HEK293 (cell line): Measurements from ENCODE around the gene ALG12.

Experiments used
- CTCF ChIA-PET: fragments of 350-600 bp; formaldehyde crosslinking; extraction: SDS; loops from one replicate; lab custom pipeline; 2021; ENCODE audit warnings: antibody characterized with exemption; lab: Yijun Ruan, JAX
- POLR2A ChIA-PET: fragments of 300-600 bp; formaldehyde crosslinking; extraction: SDS; loops from one replicate; lab custom pipeline; 2020; ENCODE audit warnings: antibody characterized with exemption, inconsistent platforms; lab: Yijun Ruan, JAX
- H3K27ac ChIP-seq: fragments of 200-500 bp; sonication (Bioruptor generic); 2 replicates; pipeline ENCODE4 v1.5.1; 2014; ENCODE audit warnings: low read depth, low read length, control low read depth, inconsistent platforms; ENCODE audit errors: extremely low read depth
- H3K36me3 ChIP-seq, 2 experiments: fragments of 200-500 bp in 1 of 2; sonication (Bioruptor generic) in 1 of 2; 1 replicate in 1 of 2; 2 replicates in 1 of 2; pipeline ENCODE4 v1.5.1; 2014 to 2017; ENCODE audit warnings: inconsistent platforms in 2 of 2, low read length in 2 of 2; ENCODE audit not compliant: control insufficient read depth in 2 of 2, insufficient read depth in 1 of 2
- H3K4me1 ChIP-seq: fragments of 200-500 bp; sonication (Bioruptor generic); 2 replicates; pipeline ENCODE4 v1.5.1; 2014; ENCODE audit warnings: mild to moderate bottlenecking, low read length, inconsistent platforms; ENCODE audit not compliant: control insufficient read depth, insufficient read depth
- H3K4me3 ChIP-seq: 2 replicates; pipeline ENCODE4 v1.5.1; 2011; ENCODE audit warnings: low read depth, mild to moderate bottlenecking, control low read depth, low read length, moderate library complexity
- H3K9me3 ChIP-seq: fragments of 200-500 bp; sonication (Bioruptor generic); 2 replicates; pipeline ENCODE4 v1.5.1; 2014; ENCODE audit warnings: low read depth, low read length, inconsistent platforms; ENCODE audit not compliant: control insufficient read depth, insufficient read depth
- EGR2 ChIP-seq: fragments of 450-650 bp; formaldehyde crosslinking; IDR thresholded peaks from 2 replicates; pipeline ENCODE4 v1.5.1; 2016; ENCODE audit warnings: low read depth, missing biosample characterization, missing genetic modification characterization
- GFI1B ChIP-seq: fragments of 450-650 bp; formaldehyde crosslinking; IDR thresholded peaks from 2 replicates; pipeline ENCODE4 v1.5.1; 2016; ENCODE audit warnings: missing biosample characterization, missing genetic modification characterization
- SCRT1 ChIP-seq: fragments of 450-650 bp; formaldehyde crosslinking; IDR thresholded peaks from 2 replicates; pipeline ENCODE4 v1.5.1; 2016; ENCODE audit warnings: missing biosample characterization, missing genetic modification characterization, borderline replicate concordance
- YY2 ChIP-seq: fragments of 450-650 bp; formaldehyde crosslinking; IDR thresholded peaks from 2 replicates; pipeline ENCODE4 v1.5.1; 2016; ENCODE audit warnings: missing biosample characterization, missing genetic modification characterization
- ZBTB1 ChIP-seq: fragments of 450-650 bp; formaldehyde crosslinking; IDR thresholded peaks from 2 replicates; pipeline ENCODE4 v1.5.1; 2016; ENCODE audit warnings: missing biosample characterization, missing genetic modification characterization
- ZBTB48 ChIP-seq: fragments of 450-650 bp; formaldehyde crosslinking; IDR thresholded peaks from 2 replicates; pipeline ENCODE4 v1.5.1; 2016; ENCODE audit warnings: missing biosample characterization, missing genetic modification characterization
- ZFHX2 ChIP-seq: fragments of 450-650 bp; formaldehyde crosslinking; conservative IDR thresholded peaks from 2 replicates; pipeline ENCODE4 v1.5.1; 2016; ENCODE audit warnings: missing biosample characterization, missing genetic modification characterization
- ZFP41 ChIP-seq: fragments of 450-650 bp; formaldehyde crosslinking; IDR thresholded peaks from 2 replicates; pipeline ENCODE4 v1.5.1; 2016; ENCODE audit warnings: missing biosample characterization, missing genetic modification characterization, borderline replicate concordance
- ZIC2 ChIP-seq: fragments of 450-650 bp; formaldehyde crosslinking; IDR thresholded peaks from 2 replicates; pipeline ENCODE4 v1.5.1; 2016; ENCODE audit warnings: missing biosample characterization, missing genetic modification characterization
- ZNF138 ChIP-seq: fragments of 450-650 bp; formaldehyde crosslinking; IDR thresholded peaks from 2 replicates; pipeline ENCODE4 v1.5.1; 2016; ENCODE audit warnings: missing biosample characterization, missing genetic modification characterization, borderline replicate concordance
- ZNF155 ChIP-seq: fragments of 450-650 bp; formaldehyde crosslinking; IDR thresholded peaks from 2 replicates; pipeline ENCODE4 v1.5.1; 2016; ENCODE audit warnings: missing biosample characterization, missing genetic modification characterization
- ZNF184 ChIP-seq: fragments of 450-650 bp; IDR thresholded peaks from 2 replicates; pipeline ENCODE4 v1.5.1; 2018; ENCODE audit warnings: missing biosample characterization, mild to moderate bottlenecking, missing genetic modification characterization
- ZNF19 ChIP-seq: fragments of 450-650 bp; formaldehyde crosslinking; IDR thresholded peaks from 2 replicates; pipeline ENCODE4; 2016; ENCODE audit warnings: missing biosample characterization, missing genetic modification characterization, low read depth
- ZNF211 ChIP-seq: fragments of 450-650 bp; formaldehyde crosslinking; IDR thresholded peaks from 2 replicates; pipeline ENCODE4 v1.5.1; 2016; ENCODE audit warnings: low read depth, missing biosample characterization, missing genetic modification characterization
- ZNF239 ChIP-seq: fragments of 450-650 bp; formaldehyde crosslinking; IDR thresholded peaks from 2 replicates; pipeline ENCODE4 v1.5.1; 2016; ENCODE audit warnings: missing biosample characterization, missing genetic modification characterization
- ZNF302 ChIP-seq: fragments of 450-650 bp; formaldehyde crosslinking; IDR thresholded peaks from 2 replicates; pipeline ENCODE4 v1.5.1; 2016; ENCODE audit warnings: missing biosample characterization, missing genetic modification characterization, low read depth
- ZNF324 ChIP-seq: fragments of 450-650 bp; formaldehyde crosslinking; IDR thresholded peaks from 2 replicates; pipeline ENCODE4 v1.5.1; 2016; ENCODE audit warnings: missing biosample characterization, missing genetic modification characterization
- ZNF350 ChIP-seq: fragments of 450-650 bp; formaldehyde crosslinking; IDR thresholded peaks from 2 replicates; pipeline ENCODE4 v1.5.0; 2017; ENCODE audit warnings: missing biosample characterization, mild to moderate bottlenecking, missing genetic modification characterization
- ZNF354C ChIP-seq: fragments of 450-650 bp; formaldehyde crosslinking; IDR thresholded peaks from 2 replicates; pipeline ENCODE4 v1.5.1; 2016; ENCODE audit warnings: missing biosample characterization, missing genetic modification characterization, low read depth, borderline replicate concordance
- ZNF423 ChIP-seq: fragments of 450-650 bp; formaldehyde crosslinking; IDR thresholded peaks from 2 replicates; pipeline ENCODE4 v1.5.1; 2016; ENCODE audit warnings: missing biosample characterization, missing genetic modification characterization
- ZNF433 ChIP-seq: fragments of 450-650 bp; formaldehyde crosslinking; IDR thresholded peaks from 2 replicates; pipeline ENCODE4 v1.5.1; 2016; ENCODE audit warnings: missing biosample characterization, missing genetic modification characterization, low read depth
- ZNF549 ChIP-seq: fragments of 450-650 bp; IDR thresholded peaks from 2 replicates; pipeline ENCODE4 v1.5.1; 2018; ENCODE audit warnings: missing biosample characterization, missing genetic modification characterization, mild to moderate bottlenecking, inconsistent platforms, moderate library complexity
- ZNF560 ChIP-seq: fragments of 450-650 bp; formaldehyde crosslinking; IDR thresholded peaks from 2 replicates; pipeline ENCODE4 v1.5.1; 2017; ENCODE audit warnings: missing biosample characterization, missing genetic modification characterization, borderline replicate concordance
- ZNF621 ChIP-seq: fragments of 450-650 bp; formaldehyde crosslinking; IDR thresholded peaks from 2 replicates; pipeline ENCODE4 v1.5.1; 2017; ENCODE audit warnings: missing biosample characterization, missing genetic modification characterization
- ZNF629 ChIP-seq: fragments of 450-650 bp; formaldehyde crosslinking; IDR thresholded peaks from 2 replicates; pipeline ENCODE4 v1.5.1; 2017; ENCODE audit warnings: missing biosample characterization, missing genetic modification characterization
- TF ChIP-seq, protein P1 (sequence below): fragments of 450-650 bp; formaldehyde crosslinking; IDR thresholded peaks from 2 replicates; pipeline ENCODE4 v1.5.1; 2016; ENCODE audit warnings: missing biosample characterization, missing genetic modification characterization
- TF ChIP-seq, protein P2 (sequence below): fragments of 450-650 bp; formaldehyde crosslinking; optimal IDR thresholded peaks from 2 replicates; pipeline ENCODE3; 2016; ENCODE audit warnings: missing biosample characterization, mild to moderate bottlenecking, missing genetic modification characterization
- TF ChIP-seq, protein P3 (sequence below): fragments of 450-650 bp; formaldehyde crosslinking; IDR thresholded peaks from 2 replicates; pipeline ENCODE4 v1.5.1; 2017; ENCODE audit warnings: missing biosample characterization, mild to moderate bottlenecking, missing genetic modification characterization, moderate library complexity
- TF ChIP-seq, protein P4 (sequence below): fragments of 450-650 bp; formaldehyde crosslinking; IDR thresholded peaks from 2 replicates; pipeline ENCODE4 v1.5.1; 2016; ENCODE audit warnings: missing biosample characterization, missing genetic modification characterization
- TF ChIP-seq, protein P5 (sequence below): fragments of 450-650 bp; formaldehyde crosslinking; IDR thresholded peaks from 2 replicates; pipeline ENCODE4 v1.5.1; 2016; ENCODE audit warnings: missing biosample characterization, missing genetic modification characterization
- TF ChIP-seq, protein P6 (sequence below): fragments of 450-650 bp; formaldehyde crosslinking; IDR thresholded peaks from 2 replicates; pipeline ENCODE4 v1.5.1; 2016; ENCODE audit warnings: missing biosample characterization, missing genetic modification characterization

The ALG12 gene

DNA sequence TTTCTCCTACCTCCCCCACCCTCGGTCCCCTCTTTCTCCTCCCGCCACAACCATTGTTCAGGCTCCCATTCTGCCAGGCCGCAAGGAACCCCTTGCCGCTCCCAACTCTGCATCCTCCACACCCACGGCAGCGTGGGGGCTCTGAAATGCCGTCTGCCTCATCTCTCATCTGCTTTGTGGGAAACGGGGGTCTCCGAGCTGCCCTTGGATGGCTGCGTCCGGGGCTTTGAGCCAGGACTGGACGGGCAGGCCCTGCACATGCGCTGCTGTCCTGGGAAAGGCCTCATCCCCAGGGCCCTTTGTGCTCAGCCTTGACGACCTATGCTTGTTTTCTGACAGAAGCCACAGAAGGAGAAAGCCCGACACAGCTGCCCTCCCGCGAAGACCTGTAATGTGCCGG, 8.7 kb upstream of the ALG12 start:
- CTCF ChIA-PET, result interaction anchor here (1.0 to 2.4 kb wide), 2 partner anchors 103 to 159 kb away, joined by 4 to 14 read pairs; no protein-coding TSS in a partner anchor
- no peak overlapping the region for H3K27ac ChIP-seq
- POLR2A ChIA-PET, result no interaction called here

DNA sequence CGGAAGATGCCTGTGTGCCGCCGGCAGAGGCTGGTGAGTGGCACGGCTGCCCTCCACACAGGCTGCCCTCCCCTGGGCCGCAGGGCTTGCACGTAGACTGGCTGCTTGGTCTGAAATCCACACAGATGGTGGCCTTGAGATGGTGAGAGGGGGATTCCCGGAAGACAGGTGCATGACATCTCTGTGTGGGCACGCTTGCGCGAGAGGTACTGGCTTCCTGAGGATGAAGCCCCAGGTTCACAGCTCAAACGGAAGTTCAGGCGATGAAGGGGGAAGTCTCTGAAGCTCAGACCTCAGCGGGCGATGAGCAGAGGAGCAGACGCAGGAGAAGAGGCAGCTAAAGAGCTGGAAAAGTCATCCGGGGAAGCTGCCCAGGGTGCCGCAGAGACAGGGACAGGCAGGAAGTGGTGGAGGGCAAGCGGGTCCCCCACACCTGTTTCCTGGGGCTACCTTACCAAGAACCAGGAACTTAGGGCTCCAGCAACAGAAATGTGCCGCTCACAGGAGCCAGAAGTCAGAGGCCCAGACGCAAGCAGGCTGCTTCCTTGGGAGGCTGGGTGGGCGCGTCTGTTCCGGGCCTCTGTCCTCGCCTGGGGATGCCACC, 7.4 kb upstream of the ALG12 start:
- H3K27ac ChIP-seq, result no peak overlapping the region
- POLR2A ChIA-PET, result no interaction called here
- no peak for TF ChIP-seq ZNF324 (tag by site-specific recombination)
- no peak for TF ChIP-seq ZFHX2
- no peak for TF ChIP-seq ZNF629
- no peak for TF ChIP-seq ZNF423 (tag by site-specific recombination)
- no peak for TF ChIP-seq ZNF302 (tag by site-specific recombination)
- TF ChIP-seq ZNF138 (tag by site-specific recombination), result no peak
- TF ChIP-seq ZNF350 (tag by site-specific recombination), result no peak
- TF ChIP-seq, protein P1, sequence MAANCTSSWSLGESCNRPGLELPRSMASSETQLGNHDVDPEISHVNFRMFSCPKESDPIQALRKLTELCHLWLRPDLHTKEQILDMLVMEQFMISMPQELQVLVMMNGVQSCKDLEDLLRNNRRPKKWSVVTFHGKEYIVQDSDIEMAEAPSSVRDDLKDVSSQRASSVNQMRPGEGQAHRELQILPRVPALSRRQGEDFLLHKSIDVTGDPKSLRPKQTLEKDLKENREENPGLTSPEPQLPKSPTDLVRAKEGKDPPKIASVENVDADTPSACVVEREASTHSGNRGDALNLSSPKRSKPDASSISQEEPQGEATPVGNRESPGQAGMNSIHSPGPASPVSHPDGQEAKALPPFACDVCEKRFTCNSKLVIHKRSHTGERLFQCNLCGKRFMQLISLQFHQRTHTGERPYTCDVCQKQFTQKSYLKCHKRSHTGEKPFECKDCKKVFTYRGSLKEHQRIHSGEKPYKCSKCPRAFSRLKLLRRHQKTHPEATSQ (tag by site-specific recombination), result no peak
- TF ChIP-seq YY2 (tag by site-specific recombination), result no peak
- no peak for TF ChIP-seq GFI1B
- no peak for TF ChIP-seq ZFP41 (tag by site-specific recombination)
- TF ChIP-seq, protein P2, sequence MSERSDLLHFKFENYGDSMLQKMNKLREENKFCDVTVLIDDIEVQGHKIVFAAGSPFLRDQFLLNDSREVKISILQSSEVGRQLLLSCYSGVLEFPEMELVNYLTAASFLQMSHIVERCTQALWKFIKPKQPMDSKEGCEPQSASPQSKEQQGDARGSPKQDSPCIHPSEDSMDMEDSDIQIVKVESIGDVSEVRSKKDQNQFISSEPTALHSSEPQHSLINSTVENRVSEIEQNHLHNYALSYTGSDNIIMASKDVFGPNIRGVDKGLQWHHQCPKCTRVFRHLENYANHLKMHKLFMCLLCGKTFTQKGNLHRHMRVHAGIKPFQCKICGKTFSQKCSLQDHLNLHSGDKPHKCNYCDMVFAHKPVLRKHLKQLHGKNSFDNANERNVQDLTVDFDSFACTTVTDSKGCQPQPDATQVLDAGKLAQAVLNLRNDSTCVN, result no peak

More for the DNA sequence above, 8.7 kb upstream of the ALG12 start:
- Histone ChIP-seq H3K4me3 (no peak overlapping the region), H3K9me3 (no peaks in the 10 kb centered on the region), H3K4me1 (no peaks in the 10 kb centered on the region), H3K36me3 (peaks cover 0 to 36% of the 10 kb centered on the region in 2 experiments; a peak in 1 of 3 replicates)
- TF ChIP-seq, protein P3, sequence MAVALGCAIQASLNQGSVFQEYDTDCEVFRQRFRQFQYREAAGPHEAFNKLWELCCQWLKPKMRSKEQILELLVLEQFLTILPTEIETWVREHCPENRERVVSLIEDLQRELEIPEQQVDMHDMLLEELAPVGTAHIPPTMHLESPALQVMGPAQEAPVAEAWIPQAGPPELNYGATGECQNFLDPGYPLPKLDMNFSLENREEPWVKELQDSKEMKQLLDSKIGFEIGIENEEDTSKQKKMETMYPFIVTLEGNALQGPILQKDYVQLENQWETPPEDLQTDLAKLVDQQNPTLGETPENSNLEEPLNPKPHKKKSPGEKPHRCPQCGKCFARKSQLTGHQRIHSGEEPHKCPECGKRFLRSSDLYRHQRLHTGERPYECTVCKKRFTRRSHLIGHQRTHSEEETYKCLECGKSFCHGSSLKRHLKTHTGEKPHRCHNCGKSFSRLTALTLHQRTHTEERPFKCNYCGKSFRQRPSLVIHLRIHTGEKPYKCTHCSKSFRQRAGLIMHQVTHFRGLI (tag by site-specific recombination), result no peak
- no peak for TF ChIP-seq ZNF560 (tag by site-specific recombination)
- no peak for TF ChIP-seq ZNF211 (tag by site-specific recombination)
- TF ChIP-seq ZNF621 (tag by site-specific recombination), result no peak
- no peak for TF ChIP-seq ZNF239 (tag by site-specific recombination)
- no peak for TF ChIP-seq ZBTB48
- TF ChIP-seq SCRT1 (tag by site-specific recombination), result no peak
- TF ChIP-seq ZNF155 (tag by site-specific recombination), result no peak
- TF ChIP-seq EGR2 (tag by site-specific recombination), result no peak
- TF ChIP-seq ZNF19 (tag by site-specific recombination), result no peak
- TF ChIP-seq ZNF354C (tag by site-specific recombination), result no peak
- no peak for TF ChIP-seq ZNF549
- TF ChIP-seq, protein P4, sequence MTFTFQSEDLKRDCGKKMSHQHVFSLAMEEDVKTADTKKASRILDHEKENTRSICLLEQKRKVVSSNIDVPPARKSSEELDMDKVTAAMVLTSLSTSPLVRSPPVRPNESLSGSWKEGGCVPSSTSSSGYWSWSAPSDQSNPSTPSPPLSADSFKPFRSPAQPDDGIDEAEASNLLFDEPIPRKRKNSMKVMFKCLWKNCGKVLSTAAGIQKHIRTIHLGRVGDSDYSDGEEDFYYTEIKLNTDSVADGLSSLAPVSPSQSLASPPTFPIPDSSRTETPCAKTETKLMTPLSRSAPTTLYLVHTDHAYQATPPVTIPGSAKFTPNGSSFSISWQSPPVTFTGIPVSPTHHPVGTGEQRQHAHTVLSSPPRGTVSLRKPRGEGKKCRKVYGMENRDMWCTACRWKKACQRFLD (tag by site-specific recombination), result no peak
- TF ChIP-seq, protein P5, sequence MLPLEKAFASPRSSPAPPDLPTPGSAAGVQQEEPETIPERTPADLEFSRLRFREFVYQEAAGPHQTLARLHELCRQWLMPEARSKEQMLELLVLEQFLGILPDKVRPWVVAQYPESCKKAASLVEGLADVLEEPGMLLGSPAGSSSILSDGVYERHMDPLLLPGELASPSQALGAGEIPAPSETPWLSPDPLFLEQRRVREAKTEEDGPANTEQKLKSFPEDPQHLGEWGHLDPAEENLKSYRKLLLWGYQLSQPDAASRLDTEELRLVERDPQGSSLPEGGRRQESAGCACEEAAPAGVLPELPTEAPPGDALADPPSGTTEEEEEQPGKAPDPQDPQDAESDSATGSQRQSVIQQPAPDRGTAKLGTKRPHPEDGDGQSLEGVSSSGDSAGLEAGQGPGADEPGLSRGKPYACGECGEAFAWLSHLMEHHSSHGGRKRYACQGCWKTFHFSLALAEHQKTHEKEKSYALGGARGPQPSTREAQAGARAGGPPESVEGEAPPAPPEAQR, result no peak
- TF ChIP-seq, protein P6, sequence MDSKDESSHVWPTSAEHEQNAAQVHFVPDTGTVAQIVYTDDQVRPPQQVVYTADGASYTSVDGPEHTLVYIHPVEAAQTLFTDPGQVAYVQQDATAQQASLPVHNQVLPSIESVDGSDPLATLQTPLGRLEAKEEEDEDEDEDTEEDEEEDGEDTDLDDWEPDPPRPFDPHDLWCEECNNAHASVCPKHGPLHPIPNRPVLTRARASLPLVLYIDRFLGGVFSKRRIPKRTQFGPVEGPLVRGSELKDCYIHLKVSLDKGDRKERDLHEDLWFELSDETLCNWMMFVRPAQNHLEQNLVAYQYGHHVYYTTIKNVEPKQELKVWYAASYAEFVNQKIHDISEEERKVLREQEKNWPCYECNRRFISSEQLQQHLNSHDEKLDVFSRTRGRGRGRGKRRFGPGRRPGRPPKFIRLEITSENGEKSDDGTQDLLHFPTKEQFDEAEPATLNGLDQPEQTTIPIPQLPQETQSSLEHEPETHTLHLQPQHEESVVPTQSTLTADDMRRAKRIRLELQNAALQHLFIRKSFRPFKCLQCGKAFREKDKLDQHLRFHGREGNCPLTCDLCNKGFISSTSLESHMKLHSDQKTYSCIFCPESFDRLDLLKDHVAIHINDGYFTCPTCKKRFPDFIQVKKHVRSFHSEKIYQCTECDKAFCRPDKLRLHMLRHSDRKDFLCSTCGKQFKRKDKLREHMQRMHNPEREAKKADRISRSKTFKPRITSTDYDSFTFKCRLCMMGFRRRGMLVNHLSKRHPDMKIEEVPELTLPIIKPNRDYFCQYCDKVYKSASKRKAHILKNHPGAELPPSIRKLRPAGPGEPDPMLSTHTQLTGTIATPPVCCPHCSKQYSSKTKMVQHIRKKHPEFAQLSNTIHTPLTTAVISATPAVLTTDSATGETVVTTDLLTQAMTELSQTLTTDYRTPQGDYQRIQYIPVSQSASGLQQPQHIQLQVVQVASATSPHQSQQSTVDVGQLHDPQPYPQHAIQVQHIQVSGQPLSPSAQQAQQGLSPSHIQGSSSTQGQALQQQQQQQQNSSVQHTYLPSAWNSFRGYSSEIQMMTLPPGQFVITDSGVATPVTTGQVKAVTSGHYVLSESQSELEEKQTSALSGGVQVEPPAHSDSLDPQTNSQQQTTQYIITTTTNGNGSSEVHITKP (tag by site-specific recombination), result no peak
- no peak for TF ChIP-seq ZIC2 (tag by site-specific recombination)
- no peak for TF ChIP-seq ZNF184 (tag by site-specific recombination)
- TF ChIP-seq ZNF433 (tag by site-specific recombination), result no peak
- no peak for TF ChIP-seq ZBTB1

More for the DNA sequence above, 7.4 kb upstream of the ALG12 start:
- Histone ChIP-seq H3K9me3 (no peaks in the 10 kb centered on the region), H3K36me3 (peaks cover 0 to 49% of the 10 kb centered on the region in 2 experiments; a peak in 1 of 3 replicates), H3K4me3 (no peak overlapping the region), H3K4me1 (no peaks in the 10 kb centered on the region)
- CTCF ChIA-PET, result interaction anchor here (0.7 to 1.3 kb wide), 3 partner anchors 105 to 612 kb away, joined by 3 to 8 read pairs (median 4); no protein-coding TSS in a partner anchor
